GM21737 (cell line): ENCODE measurements around the gene POLN.

Experiments used
- ATAC-seq: cut with Tn5 transposase; IDR thresholded peaks from one replicate; pipeline ENCODE4 v1.9.1; 2021; ENCODE audit warnings: mild to moderate bottlenecking, moderate library complexity; ENCODE audit not compliant: unreplicated experiment

POLN gene

GRCh38 chr4:2073808-2074481 lies 168.0 kb downstream of the POLN start:
- ATAC-seq: no peak

DNA sequence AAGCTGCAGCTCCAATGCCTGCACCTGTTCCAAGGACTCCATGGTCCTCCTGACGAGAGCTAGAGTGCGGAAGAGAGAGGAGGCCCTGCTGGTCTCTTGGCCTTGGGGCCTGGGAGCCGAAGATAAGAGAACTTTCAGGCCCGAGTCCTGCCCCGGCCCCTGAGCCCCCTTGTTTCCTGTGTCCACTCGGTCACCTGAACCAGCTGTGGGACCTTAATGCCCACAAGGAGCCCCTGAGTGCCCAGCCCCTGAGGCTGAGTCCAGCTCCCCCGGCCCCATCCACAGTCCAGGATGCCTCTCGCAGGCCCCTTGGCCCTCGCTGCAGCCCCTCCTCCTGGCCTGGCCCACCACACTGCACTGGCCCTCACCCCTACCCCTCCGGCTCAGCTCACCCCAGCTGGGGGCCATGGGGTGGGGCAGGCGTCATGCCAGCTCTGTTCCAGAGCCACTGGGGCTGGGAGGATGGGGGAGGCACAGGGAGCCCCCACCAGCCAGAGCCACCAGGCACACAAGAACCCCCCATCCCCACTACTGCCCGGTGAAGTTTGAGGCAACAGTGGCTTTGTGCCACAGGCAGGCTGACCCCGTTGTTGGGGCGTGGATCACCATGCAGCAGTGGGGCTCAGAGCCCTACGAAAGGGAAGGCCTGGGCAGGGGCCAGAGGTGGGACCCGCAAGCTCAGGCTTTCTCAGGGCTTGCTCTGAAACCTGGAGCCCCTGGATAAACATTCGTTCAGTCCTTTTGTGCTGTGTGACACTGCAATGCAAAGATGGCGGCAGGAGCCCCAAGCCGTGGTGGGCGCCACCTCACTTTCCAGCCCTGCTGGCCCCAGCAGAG lies 168.7 kb downstream of the POLN start:
- no peak for ATAC-seq

DNA sequence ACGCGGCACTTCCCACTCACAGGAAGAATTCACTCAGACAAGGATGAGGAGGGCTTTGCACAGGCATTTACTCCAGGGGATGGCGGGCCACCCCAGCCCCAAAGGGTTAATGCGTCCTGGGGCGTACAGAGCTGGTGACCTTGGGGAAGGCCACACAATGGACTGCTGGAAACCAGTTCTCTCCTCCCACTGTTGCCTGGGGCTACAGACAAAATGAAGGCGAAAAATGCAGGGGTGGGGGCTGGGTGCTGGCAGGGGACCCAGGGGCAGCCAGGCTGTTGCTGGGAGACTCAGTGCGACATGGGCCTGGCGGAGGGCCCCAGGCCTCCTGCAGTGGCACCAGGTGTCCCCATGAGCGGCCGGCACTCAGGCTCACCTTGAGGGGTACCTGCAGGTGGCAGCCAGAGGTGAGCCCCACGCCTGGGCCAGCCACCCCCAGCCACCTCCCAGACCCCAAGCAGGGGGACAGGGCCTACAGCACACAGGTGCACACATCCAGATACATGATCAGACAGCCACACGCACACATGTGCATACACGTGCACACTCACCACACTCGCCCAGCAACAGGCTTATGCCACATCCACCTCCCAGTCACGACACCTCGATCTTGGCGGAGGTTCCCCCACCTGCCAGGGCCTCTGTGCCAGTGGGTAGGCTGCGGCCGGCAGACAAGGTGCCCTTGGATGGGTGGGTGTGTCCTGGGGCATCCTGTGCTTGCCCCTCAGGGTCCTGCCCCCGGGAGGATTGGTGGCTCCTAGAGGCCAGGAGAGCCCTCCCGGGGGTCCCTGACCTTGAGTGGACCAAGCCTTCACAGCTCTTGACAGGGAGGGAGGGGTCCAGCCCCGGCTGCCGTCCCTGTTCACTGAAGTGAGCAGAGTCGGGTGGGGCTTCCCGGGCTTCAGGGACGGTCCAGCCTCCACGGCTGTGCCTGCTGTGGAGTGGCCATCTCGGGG lies 169.7 kb downstream of the POLN start:
- no peak for ATAC-seq

DNA sequence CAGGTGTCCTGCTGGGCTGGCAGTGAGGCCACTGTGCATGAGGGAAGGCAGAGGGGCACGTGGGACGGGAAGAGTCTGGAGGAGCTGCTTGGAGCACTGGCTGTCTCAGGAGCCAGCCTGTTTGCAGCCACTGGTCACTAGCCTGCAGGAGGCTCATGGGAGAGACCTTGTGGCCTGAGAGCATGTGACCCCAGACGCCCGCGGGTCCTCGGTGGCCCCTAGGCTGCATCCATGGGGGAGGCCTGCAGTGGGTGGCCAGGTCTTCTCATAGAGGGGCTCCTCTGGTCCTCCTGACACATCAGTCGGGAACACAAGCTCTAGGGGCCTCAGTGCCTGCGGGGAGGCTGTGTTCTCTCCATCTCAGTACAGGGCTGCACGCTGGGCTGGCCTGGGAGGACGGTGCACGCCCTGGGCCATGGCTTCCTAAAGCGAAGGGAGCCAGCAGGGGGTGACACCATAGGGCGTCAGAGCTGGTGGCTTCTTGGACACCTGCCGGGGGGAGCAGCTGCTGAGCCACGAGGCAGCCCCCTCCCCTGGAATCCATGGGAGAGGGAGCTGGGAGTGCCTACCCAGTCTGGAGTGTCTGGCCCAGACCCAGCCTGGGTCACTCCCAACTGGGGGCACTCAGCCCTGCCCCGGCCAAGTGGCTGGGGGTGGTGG lies 170.5 kb downstream of the POLN start:
- ATAC-seq: no peak

- ATAC-seq: no peak
Measured at GRCh38 chr4:2070421-2071251, 171.3 kb downstream of the POLN start.

GRCh38 chr4:2069986-2070385 lies 171.9 kb downstream of the POLN start:
- ATAC-seq: no peak

DNA sequence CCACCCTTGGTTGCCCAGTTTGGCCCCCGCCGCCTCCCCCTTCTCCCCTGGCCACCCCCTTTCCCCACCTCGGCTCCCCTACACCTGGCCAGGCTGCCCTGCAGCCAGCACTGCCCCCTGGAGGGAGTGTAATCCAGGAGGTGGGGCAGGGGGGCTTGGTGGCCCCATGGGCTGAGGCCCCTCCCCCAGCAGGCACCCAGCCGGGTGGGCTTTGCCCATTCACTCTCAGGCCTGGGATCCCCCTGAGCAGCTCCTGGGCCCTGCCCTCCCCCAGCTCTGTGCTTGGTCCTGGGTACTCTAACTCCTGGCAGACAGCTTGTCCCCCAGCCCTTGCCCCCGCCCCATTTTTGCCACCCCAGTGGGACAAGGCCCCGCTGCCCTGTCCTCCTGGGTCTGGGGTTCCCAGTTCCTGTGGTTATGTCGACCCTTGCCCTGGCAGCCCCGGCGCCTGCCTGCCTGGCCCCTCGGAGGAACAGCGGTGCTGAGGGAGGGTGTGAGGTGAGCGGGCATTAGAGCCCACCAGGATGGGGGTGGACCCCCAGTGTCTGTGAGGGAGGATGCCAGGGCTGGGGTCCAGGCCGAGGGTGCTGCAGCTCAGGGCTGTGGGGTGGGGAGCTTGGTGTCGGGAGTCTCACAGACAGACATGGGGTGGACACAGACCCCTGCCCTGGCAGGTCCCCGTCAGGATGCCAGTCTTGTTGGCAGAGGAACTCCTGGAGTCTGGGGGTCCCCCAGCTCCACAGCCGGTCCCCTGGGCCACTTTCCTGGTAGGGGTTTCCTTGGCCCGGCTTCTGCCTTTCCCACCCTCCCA lies 172.6 kb downstream of the POLN start:
- no peak for ATAC-seq

DNA sequence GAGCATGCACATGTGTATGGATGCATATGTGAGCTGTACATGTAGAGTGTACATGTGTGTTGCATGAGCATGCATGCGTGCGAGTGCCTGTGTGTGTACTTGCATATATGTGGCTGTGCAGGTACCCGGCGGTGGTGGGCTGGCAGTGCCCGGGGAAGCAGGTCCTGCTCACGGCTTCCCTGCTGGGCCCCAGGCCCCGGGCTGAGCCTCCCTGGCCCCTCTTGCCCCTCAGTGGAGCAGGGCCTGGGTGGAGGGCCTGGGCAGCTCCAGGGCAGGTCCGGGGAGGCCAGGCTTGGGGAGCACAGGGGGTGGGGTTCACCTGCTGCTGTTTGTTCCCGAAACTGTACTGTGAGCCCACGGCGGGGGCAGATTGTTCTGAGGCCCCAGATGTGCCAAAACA lies 173.4 kb downstream of the POLN start:
- no peak for ATAC-seq

- no peak for ATAC-seq
Measured at GRCh38 chr4:2068198-2068470, 173.8 kb downstream of the POLN start.

GRCh38 chr4:2067446-2068197 lies 174.3 kb downstream of the POLN start:
- ATAC-seq: no peak

DNA sequence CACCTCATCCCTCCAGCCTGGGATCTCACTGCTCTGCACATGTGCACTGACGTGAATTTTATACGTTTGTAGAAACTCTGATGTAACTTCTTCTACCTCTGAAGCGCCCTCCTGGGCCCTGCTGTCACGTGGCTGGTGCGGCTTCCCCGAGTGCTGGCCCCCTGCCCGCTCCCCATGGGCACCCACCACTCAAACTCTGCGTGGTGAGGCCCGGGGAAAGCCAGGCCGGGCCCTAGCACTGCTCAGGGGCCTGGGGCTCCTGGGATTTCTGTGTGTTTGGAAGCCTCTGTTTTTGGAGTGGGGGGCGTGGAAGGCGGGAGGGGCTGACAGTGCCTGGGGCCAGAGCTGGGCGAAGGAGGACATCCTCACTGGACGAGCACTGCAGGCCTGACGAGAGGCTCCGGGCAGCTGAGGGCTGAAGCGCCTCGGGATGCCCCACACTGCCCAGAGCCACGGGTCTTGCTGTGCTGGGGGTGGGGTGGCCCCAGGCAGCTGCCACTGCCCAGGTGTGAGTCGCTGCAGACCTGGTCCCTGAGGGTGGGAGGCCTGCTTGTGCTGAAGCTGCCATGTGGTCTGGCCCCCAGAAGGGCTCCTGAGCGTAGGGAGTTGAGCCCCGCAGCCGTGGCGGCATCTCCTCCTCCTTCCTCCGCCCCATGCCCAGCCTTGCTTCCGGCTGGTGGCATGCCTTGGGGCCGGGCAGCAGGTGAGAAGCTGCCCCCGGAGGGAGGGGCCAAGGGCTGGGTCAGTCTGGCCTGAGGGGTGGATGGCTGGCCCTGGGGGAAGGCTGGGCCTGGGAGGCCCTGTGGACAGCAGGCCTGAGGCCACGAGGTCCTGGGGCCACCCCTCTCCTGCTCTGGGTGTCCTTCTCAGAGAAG lies 175.1 kb downstream of the POLN start:
- ATAC-seq: no peak

GRCh38 chr4:2066011-2066551 lies 175.8 kb downstream of the POLN start:
- no peak for ATAC-seq

DNA sequence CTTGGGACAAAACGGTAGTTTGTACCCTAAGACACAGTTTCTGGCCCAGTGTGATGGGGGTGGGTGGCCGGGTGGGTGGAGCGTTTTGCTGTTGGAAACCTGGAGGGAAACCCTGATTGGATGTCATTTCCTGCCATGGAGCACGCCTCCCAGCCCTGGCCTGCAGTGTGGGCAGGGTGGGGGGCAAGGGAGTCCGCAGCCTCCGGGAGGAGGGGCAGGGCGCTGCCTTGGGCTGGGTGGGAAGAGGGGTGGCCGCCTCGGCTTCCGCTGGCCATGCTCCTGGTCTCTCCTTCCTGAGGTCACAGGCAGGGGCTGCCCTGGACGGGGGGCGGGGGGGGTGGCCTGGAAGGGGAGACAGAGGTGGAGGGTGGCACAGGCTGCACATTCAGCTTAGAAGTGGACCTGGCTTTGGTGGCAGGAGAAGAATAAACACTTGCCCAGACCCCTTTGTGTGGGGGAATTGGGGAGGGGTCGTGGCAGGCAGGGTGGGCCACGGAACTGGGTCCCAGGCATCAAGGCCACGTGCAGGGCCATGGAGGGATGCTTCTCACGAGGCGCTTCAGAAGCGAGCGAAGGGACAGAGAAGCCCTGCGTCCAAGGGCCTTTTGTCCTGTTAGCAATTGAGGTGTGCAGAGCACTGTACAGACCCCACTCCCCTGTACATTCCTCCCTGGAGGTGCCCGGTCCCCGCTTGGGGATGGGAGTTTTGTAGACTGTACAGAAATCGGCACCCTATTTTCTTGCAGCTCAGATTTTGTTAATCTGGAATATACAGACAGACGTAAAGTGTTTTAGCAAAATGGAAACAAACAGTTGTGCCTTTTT lies 176.6 kb downstream of the POLN start:
- no peak for ATAC-seq

DNA sequence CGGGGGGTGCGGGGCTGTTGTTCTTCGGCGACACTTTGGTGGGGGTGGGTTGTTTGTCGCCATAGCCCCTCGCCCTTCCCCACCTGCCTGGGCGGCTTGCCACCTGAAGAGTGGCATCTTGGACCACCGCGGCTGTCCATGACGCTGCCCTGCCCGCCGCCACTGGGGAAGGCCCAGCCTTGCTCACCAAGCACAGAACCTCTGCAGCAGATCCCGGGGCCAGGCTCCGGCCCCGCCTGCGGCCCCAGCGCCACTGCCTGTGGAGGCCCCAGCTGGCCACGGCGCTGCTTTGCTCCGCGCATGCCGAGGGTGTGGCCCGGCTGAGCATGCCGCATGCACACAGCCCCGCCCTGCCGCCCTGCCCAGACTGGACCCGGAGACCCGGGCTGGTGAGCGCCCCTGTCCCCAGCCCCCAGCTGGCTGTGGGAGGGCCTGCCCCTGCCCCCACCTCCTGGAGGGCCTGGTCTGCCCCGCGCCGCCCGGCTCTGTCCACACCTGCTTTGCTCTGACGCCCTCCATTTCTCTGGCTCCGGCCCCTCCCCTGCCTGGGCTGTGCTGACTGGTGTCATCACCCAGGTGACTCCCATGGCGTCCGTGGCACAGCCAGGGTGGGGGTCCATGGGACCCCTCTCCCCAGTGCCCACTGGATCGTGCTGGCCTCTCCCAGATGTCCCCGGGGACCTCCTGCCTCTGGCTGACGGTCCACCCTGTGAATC lies 177.5 kb downstream of the POLN start:
- no peak for ATAC-seq

- no peak for ATAC-seq
Measured at GRCh38 chr4:2063557-2064275, 178.2 kb downstream of the POLN start.
